ENCODE data around the gene HLA-B.

- TF ChIP-seq, protein P1, sequence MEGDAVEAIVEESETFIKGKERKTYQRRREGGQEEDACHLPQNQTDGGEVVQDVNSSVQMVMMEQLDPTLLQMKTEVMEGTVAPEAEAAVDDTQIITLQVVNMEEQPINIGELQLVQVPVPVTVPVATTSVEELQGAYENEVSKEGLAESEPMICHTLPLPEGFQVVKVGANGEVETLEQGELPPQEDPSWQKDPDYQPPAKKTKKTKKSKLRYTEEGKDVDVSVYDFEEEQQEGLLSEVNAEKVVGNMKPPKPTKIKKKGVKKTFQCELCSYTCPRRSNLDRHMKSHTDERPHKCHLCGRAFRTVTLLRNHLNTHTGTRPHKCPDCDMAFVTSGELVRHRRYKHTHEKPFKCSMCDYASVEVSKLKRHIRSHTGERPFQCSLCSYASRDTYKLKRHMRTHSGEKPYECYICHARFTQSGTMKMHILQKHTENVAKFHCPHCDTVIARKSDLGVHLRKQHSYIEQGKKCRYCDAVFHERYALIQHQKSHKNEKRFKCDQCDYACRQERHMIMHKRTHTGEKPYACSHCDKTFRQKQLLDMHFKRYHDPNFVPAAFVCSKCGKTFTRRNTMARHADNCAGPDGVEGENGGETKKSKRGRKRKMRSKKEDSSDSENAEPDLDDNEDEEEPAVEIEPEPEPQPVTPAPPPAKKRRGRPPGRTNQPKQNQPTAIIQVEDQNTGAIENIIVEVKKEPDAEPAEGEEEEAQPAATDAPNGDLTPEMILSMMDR (IDR thresholded peaks at IDR 0.05): no peak
- TF ChIP-seq ZFX (IDR thresholded peaks at IDR 0.05; ENCODE audit: borderline replicate concordance): no peak
These were observed 4.1 kb downstream of the HLA-B start for GRCh38 chr6:31352683-31353383.

Measured in 22Rv1 (cell line).